ENCODE measurements around the gene GPR82. TPM values are rescaled to one million over a fixed set of nuclear protein-coding genes. Genes with fewer than 3 reads are reported as not detected.

The GPR82 gene
- total and polyA plus RNA-seq, 10 of the 15 experiments (the other 5 are each of a cell fraction or from before 2014, with no cell fraction given): 0.23 to 1.7 (median 0.56) TPM

DNA sequence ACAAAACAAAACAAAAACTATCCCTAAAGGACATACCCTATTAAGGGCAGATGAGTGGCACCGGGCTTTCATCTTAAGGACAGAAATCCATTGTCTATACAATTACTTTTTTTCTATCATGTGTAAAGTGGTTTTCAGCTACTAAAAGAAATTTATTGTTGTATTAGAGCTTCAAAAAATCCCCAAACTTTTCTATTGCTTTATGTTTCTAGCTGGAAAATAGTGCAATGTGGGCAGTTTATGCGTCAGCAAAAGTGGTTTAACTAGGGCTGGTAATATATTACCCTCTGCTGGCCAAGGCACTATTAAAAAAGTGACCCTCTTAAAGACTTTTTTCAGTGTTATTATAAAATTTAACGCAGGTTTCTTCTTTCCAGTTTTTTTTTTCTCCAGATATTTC lies 15.5 kb upstream of the GPR82 start:
- Histone ChIP-seq H2AFZ (ENCODE audit: control insufficient read depth, low read depth, low read length) (no peak overlapping the region), H3K4me1 (ENCODE audit: control insufficient read depth, insufficient read depth, low read length) (peaks cover 26% of the 10 kb centered on the region), H4K20me1 (ENCODE audit: control insufficient read depth, insufficient read depth) (no peaks in the 10 kb centered on the region), H3K79me2 (ENCODE audit: control insufficient read depth, insufficient read depth, low read length) (no peaks in the 10 kb centered on the region), H3K36me3 (ENCODE audit: control insufficient read depth in 2 of 2, insufficient read depth in 2 of 2, low read length in 1 of 2) (no peaks in the 10 kb centered on the region), H3K4me3 (no peak overlapping the region), H3K4me2 (ENCODE audit: control insufficient read depth, insufficient read depth) (no peak overlapping the region), H3K27ac (ENCODE audit: control insufficient read depth, insufficient read depth) (no peak overlapping the region), H3K27me3 (replicated peaks in 1 of 2; ENCODE audit: control insufficient read depth in 2 of 2, insufficient read depth in 2 of 2, low read length in 1 of 2) (no peaks in the 10 kb centered on the region), H3K9ac (ENCODE audit: control insufficient read depth, insufficient read depth, low read length) (no peak overlapping the region), H3K9me3 (replicated peaks; ENCODE audit: control insufficient read depth, insufficient read depth, low read length) (no peaks in the 10 kb centered on the region)
- FAIRE-seq (no peak), DNase-seq (ENCODE audit: low read depth, low spot score) (no peak), ATAC-seq (no peak)
- POLR2A ChIA-PET: no interaction called here
- in situ Hi-C loops (cut with MboI) (no loop called here), intact Hi-C loops (cut with micrococcal nuclease; ENCODE audit: unreplicated experiment) (no loop called here)
- CTCF ChIA-PET: interaction anchor here (0.6 to 1.4 kb wide), 4 partner anchors 15 to 1005 kb away, joined by 3 to 4 read pairs (median 3); no protein-coding TSS in a partner anchor
- 42% methylated on average over 3 of the region's 3 CpGs for WGBS (ENCODE audit: insufficient coverage, insufficient replicate concordance, low lambda C conversion rate, missing lambda C conversion rate)
- TF ChIP-seq CBFB (IDR thresholded peaks at IDR 0.05; ENCODE audit: low read depth): no peak
- TF ChIP-seq, protein P1, sequence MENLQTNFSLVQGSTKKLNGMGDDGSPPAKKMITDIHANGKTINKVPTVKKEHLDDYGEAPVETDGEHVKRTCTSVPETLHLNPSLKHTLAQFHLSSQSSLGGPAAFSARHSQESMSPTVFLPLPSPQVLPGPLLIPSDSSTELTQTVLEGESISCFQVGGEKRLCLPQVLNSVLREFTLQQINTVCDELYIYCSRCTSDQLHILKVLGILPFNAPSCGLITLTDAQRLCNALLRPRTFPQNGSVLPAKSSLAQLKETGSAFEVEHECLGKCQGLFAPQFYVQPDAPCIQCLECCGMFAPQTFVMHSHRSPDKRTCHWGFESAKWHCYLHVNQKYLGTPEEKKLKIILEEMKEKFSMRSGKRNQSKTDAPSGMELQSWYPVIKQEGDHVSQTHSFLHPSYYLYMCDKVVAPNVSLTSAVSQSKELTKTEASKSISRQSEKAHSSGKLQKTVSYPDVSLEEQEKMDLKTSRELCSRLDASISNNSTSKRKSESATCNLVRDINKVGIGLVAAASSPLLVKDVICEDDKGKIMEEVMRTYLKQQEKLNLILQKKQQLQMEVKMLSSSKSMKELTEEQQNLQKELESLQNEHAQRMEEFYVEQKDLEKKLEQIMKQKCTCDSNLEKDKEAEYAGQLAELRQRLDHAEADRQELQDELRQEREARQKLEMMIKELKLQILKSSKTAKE (IDR thresholded peaks at IDR 0.05; ENCODE audit: low read depth, poor library complexity, severe bottlenecking): no peak
- no peak for TF ChIP-seq ZZZ3 (IDR thresholded peaks at IDR 0.05; ENCODE audit: control insufficient read depth, insufficient read length, low read depth)
- no peak for TF ChIP-seq ZNF687 (IDR thresholded peaks at IDR 0.05)
- no peak for TF ChIP-seq BACH1 (IDR thresholded peaks at IDR 0.05; ENCODE audit: borderline replicate concordance)
- no peak for TF ChIP-seq CEBPB (IDR thresholded peaks at IDR 0.05; ENCODE audit: borderline replicate concordance in 1 of 2, low read depth in 2 of 2, low read length in 2 of 2)
- RAD21 ChIA-PET (ENCODE audit: unreplicated experiment): interaction anchor here (1.1 kb wide), 1 partner anchor 11 kb away, joined by 3 read pairs; no protein-coding TSS in a partner anchor
- no TSS peak for BruUV-seq (replicated peaks)
- SMC1A ChIA-PET (ENCODE audit: uncharacterized antibody, unreplicated experiment): interaction anchor here (1.0 to 1.5 kb wide), 3 partner anchors 34 to 50 kb away, joined by 3 to 4 read pairs (median 4); no protein-coding TSS in a partner anchor

Data from GM12878 (cell line).